GM18907 (cell line): Measurements from ENCODE around the gene SLX1A.
"Not testable (repeated sequence)": the region's sequence is repeated elsewhere in the genome, so short reads cannot be mapped to it uniquely, and the experiment has no call there.

Source experiments
- ATAC-seq: cut with Tn5 transposase; IDR thresholded peaks from one replicate; pipeline ENCODE4 v1.9.1; 2021; ENCODE audit warnings: mild to moderate bottlenecking, moderate library complexity; ENCODE audit not compliant: unreplicated experiment

The SLX1A gene

DNA sequence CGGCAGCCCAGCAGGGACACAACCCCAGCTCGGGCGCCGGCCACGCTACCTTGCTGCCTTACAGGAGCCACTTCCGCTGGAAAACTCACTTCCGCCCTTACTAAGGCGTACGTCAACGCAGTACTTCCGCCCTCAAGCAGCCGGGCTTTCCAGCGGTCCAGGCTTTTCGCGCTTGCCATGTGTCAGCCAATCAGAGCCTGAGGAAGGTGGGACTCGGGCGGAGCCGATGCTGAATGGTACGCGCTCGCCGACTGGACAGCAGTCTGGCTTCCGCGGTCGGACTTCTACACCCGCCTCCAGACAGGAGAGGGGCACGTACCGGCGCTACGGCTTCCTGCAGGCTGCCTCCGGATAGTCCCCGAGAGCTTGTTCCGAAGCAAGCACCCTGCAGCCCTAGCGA lies at the start of gene SLX1A, which contains the start of gene BOLA2B:
Gene SLX1A (plus strand): TSS at position 261 of the 400 bp plus-strand sequence. CDS start 210 bp downstream, outside the sequence.
Gene BOLA2B (minus strand): TSS at position 52 of the 400 bp plus-strand sequence. CDS start 71 bp downstream, outside the sequence.
- peak; percentile 87 for ATAC-seq

DNA sequence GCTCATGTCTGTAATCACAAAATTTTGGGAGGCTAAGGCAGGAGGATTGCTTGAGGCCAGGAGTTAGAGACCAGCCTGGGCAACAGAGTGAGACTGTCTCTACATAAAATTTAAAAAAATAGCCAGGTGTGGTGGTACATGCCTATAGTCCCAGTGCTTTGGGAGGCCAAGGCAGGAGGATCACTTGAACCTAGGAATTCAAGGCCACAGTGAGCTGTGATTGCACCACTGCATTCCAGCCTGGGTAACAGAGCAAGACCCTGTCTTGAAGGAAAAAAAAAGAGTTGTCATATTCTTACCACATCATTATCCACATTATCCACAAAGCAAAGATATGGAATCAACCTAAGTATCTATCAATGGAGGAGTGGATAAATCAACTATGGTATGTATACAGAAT lies 49.7 kb upstream of the SLX1A start:
- no peak for ATAC-seq

DNA sequence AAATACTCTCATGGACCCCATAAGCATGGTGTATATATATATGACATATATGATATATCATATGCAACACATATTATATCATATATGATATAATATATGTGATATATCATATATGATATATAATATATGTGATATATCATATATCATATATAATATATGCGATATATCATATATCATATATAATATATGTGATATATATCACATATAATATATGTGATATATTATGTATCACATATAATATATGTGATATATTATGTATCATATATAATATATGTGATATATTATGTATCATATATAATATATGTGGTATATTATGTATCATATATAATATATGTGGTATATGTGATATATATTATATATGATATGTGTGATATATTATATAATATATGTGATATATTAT lies 48.8 kb upstream of the SLX1A start:
- no peak for ATAC-seq

- no peak for ATAC-seq
These were observed 48.0 kb upstream of the SLX1A start for GRCh38 chr16:30145657-30146056.

DNA sequence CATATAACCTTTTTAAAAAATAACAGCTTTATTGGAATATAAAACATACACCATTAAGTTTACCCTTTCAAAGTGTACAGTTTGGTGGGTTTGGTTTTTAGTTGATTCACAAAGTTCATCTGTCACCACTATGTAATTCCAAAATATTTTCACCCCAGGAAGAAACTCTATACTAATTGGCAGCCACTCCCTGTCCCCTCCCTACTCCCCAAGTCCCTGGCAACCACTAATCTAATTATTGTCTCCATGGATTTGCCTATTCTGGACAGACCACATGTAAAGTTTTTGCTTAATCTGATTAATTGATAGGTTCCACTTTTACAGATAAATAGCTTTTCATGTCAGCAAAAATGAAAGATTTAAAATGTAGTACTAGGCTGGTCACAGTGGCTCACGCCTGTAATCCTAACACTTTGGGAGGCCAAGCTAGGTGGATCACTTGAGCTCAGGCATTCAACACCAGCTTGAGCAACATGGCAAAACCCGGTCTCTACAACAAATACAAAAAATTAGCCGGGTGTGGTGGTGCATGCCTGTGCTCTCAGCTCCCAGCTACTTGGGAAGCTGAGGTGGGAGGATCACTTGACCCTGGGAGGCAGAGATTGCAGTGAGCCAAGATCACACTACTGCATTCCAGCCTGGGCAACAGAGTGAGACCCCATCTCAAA lies 45.7 kb upstream of the SLX1A start:
- ATAC-seq, result no peak

DNA sequence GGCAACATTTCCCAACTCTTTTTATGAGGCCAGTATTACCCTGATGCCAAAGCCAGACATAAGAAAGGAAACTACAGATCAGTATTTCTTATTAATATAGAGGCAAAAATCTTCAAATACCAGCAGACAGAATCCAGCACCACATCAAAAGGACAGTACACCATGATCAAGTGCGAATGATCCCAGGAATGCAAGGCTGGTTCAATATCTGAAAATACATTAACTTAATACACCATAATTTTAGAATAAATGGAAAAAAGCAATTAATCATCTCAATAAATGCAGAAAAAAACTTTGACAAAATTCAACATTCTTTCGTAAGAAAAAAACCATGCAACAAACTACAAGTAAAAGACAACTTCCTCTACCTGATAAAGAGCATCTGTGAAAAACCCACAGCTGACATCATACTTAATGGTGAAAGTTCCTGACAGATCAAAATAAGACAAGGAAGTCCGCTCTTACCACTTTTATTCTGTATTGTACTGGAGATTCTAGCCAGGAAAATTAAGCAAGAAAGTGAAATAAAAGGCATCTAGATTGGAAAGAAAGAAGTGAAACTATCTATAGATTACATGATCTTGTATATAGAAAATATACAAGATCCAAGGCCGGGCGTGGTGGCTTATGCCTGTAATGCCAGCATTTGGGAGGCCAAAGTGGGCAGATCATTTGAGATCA lies 44.3 kb upstream of the SLX1A start:
- ATAC-seq, result no peak

DNA sequence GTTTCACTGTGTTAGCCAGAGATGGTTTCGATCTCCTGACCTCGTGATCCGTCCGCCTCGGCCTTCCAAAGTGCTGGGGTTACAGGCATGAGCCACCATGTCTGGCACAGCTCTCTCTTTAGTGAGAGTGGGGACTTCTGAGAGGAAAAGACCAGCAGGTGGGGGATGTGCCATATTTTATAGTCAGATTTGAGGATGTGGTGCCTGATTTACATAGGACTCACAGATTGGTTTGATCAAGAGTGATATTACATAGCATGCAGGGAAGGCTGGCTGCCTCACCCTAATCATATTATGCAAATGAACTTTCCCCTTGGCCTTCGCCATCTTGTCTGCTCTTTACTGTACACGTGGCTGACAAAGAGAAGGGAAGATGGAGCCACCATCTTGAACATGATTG lies 42.6 kb upstream of the SLX1A start:
- no peak for ATAC-seq

- no peak for ATAC-seq
These were observed 41.2 kb upstream of the SLX1A start for GRCh38 chr16:30152517-30152916.

GRCh38 chr16:30155188-30155587 lies 38.5 kb upstream of the SLX1A start:
- ATAC-seq, result no peak

DNA sequence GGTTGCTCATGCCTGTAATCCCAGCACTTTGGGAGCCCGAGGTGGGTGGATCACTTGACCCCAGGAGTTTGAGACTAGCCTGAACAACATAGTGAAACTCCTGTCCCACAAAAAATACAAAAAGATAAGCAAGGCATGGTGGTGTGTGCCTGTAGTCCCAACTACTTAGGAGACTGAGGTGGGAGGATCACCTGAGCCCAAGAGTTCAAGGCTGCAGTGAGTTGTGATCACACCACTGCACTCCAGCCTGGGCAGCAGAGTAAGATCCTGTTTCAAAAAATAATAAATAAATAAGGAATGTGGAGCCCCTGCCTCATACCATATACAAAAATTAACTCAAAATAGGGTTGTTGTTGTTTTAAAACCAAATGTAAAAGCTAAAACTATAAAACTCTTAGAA lies 36.5 kb upstream of the SLX1A start:
- ATAC-seq, result no peak

DNA sequence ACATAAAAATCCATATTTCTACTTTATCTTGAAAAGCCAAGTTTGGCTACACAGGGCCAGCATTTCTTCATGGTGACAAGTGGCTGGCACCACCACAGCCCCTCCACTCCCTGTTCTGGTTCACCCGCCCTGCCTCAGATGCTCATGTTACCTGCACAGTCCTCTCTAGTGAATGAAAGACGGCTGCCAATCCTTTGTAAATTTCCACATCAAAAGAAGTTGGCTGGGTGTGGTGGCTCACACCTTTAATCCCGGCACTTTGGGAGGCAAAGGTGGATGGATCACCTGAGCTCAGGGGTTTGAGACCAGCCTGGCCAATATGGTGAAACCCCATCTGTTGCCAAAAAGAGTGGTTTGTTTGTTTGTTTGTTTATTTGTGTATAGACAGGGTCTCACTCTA lies 30.1 kb upstream of the SLX1A start:
- no peak for ATAC-seq

- peak; percentile 64 for ATAC-seq
These were observed 27.3 kb upstream of the SLX1A start for GRCh38 chr16:30166202-30166902.

DNA sequence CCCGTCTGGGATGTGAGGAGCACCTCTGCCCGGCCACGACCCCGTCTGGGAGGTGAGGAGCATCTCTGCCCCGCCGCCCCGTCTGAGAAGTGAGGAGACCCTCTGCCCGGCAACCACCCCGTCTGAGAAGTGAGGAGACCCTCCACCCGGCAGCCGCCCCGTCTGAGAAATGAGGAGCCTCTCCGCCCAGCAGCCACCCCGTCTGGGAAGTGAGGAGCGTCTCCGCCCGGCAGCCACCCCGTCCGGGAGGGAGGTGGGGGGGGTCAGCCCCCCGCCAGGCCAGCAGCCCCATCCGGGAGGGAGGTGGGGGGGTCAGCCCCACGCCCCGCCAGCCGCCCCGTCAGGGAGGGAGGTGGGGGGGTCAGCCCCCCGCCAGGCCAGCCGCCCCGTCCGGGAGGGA lies 24.9 kb upstream of the SLX1A start:
- ATAC-seq, result not testable (repeated sequence)

- ATAC-seq, result not testable (repeated sequence)
These were observed 24.3 kb upstream of the SLX1A start for GRCh38 chr16:30169416-30169815.

DNA sequence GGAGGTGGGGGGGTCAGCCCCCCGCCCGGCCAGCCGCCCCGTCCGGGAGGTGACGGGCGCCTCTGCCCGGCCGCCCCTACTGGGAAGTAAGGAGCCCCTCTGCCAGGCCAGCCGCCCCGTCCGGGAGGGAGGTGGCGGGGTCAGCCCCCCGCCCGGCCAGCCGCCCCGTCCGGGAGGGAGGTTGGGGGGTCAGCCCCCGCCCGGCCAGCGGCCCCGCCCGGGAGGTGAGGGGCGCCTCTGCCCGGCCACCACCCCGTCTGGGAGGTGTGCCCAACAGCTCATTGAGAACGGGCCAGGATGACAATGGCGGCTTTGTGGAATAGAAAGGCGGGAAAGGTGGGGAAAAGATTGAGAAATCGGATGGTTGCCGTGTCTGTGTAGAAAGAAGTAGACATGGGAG lies 23.5 kb upstream of the SLX1A start:
- not testable (repeated sequence) for ATAC-seq

- ATAC-seq, result no peak
These were observed 20.6 kb upstream of the SLX1A start for GRCh38 chr16:30173054-30173453.

- not testable (repeated sequence) for ATAC-seq
These were observed 16.8 kb upstream of the SLX1A start for GRCh38 chr16:30176876-30177275.

GRCh38 chr16:30179195-30179594 lies 14.5 kb upstream of the SLX1A start:
- ATAC-seq, result no peak

DNA sequence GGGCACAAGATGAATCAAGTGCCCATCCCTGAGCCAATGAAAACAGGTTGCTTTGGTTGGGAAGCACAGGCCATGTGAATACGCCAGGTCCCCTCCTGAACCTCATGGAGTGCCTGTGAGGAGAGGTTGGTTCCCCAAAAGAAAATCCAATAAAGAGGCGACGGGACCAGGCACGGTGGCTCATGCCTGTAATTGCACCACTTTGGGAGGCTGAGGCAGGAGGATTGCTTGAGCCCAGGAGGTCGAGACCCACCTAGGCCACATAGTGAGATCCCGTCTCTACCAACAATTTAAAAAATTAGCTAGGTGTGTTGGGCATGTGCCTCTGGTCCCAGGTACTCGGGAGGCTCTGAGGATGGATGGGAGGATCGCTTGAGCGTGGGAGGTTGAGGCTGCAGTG lies 13.7 kb upstream of the SLX1A start:
- no peak for ATAC-seq

- no peak for ATAC-seq
These were observed 12.9 kb upstream of the SLX1A start for GRCh38 chr16:30180741-30181140.

DNA sequence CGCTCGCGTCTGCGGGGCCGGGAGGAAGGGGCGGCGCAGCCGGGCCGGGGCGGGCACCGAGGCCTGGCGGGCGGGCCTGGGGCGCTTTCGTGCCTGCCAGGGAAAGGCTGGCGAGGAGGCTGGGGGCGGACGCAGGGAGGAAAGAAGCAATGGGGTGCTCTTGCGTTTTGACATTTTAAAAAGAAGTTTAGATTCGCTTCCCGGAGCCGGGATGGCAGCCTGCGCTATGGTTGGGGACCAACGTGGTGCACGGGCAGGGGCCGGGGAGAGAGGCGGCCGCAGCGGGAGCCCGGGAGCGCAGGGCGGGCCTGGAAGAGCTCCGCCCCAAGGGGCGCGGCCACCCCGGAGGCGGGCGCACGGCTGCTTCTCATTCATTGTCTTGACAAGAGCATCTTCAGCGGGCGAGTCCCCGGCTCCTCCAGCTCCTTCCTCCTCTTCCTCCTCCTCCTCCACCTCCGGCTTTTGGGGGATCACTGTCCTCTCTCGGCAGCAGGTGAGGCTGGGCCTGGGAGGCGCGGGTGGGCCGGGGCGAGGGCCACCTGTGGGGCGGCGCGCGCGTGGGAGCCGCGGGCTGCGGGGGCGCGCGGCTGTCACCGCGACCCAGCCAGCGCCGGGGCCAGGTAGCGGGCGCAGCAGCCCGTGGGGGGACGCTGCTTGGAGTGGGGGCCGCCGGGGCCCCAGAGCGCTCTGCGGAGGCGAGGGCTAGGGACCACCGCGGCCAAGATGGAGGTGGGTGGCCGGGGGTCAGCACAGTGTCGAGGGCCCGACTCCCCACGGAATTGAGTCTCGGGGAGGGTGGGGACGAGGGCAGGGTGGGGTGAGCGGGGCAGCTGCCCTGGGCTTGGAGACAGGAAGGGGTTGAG lies 10.2 kb upstream of the SLX1A start, which contains the start of gene CORO1A:
Gene CORO1A (plus strand): TSS at position 370 of the 863 bp plus-strand sequence. CDS start 1,608 bp downstream, outside the sequence.
- peak; percentile 49 for ATAC-seq
